Loucy (cell line): ENCODE measurements around the gene ADD2.
A peak's percentile ranks its signal among the peaks of the same experiment; 100 is the strongest.

ENCODE experiments used
- H2AFZ ChIP-seq: fragments of 200-600 bp; sonication (generic); 2 replicates; pipeline ENCODE4 v1.6.0; 2016; ENCODE audit warnings: antibody characterized with exemption, mild to moderate bottlenecking, low read length, moderate library complexity
- H3F3A ChIP-seq: fragments of 200-600 bp; 2 replicates; pipeline ENCODE4 v1.6.0; 2016; ENCODE audit warnings: antibody characterized with exemption, low read depth, mild to moderate bottlenecking
- H3K27me3 ChIP-seq: fragments of 200-600 bp; sonication (generic); 2 replicates; pipeline ENCODE4 v1.6.1; 2014; ENCODE audit warnings: low read length, mild to moderate bottlenecking; ENCODE audit not compliant: insufficient read depth, poor library complexity, severe bottlenecking
- H3K36me3 ChIP-seq: fragments of 200-600 bp; sonication (generic); 2 replicates; pipeline ENCODE4 v1.6.1; 2016; ENCODE audit warnings: low read length; ENCODE audit not compliant: insufficient read depth
- H3K4me1 ChIP-seq: fragments of 200-600 bp; sonication (generic); 2 replicates; pipeline ENCODE4 v1.5.1; 2014; ENCODE audit warnings: low read length, mild to moderate bottlenecking; ENCODE audit not compliant: insufficient read depth, poor library complexity, severe bottlenecking
- H3K4me2 ChIP-seq: fragments of 200-600 bp; sonication (generic); 2 replicates; pipeline ENCODE4 v1.6.0; 2014; ENCODE audit warnings: antibody characterized with exemption, low read length, low read depth, mild to moderate bottlenecking; ENCODE audit not compliant: poor library complexity, severe bottlenecking
- H3K4me3 ChIP-seq: fragments of 200-600 bp; sonication (generic); 2 replicates; pipeline ENCODE4 v1.5.1; 2014; ENCODE audit warnings: low read length, mild to moderate bottlenecking, mixed read lengths; ENCODE audit not compliant: poor library complexity, severe bottlenecking
- H3K79me2 ChIP-seq: fragments of 200-600 bp; sonication (generic); 2 replicates; pipeline ENCODE4 v1.6.1; 2014; ENCODE audit warnings: low read length; ENCODE audit not compliant: insufficient read depth
- H3K9ac ChIP-seq: fragments of 200-600 bp; sonication (generic); 2 replicates; pipeline ENCODE4 v1.6.0; 2014; ENCODE audit warnings: mild to moderate bottlenecking, low read depth, low read length, moderate library complexity; ENCODE audit not compliant: poor library complexity, severe bottlenecking
- H3K9me2 ChIP-seq: fragments of 200-600 bp; sonication (generic); replicated peaks from 2 replicates; pipeline ENCODE4 v1.6.1; 2016; ENCODE audit warnings: low read depth, low read length, mixed read lengths
- H3K9me3 ChIP-seq: fragments of 200-600 bp; sonication (generic); 2 replicates; pipeline ENCODE4 v1.6.1; 2014; ENCODE audit warnings: mild to moderate bottlenecking, antibody characterized with exemption, low read length, low read depth; ENCODE audit not compliant: insufficient read depth
- H4K20me1 ChIP-seq: fragments of 200-600 bp; sonication (generic); 2 replicates; pipeline ENCODE4 v1.6.0; 2014; ENCODE audit warnings: antibody characterized with exemption, low read length, mild to moderate bottlenecking; ENCODE audit not compliant: insufficient read depth, poor library complexity, severe bottlenecking
- EZH2phosphoT487 ChIP-seq: fragments of 200-600 bp; IDR thresholded peaks from 2 replicates; pipeline ENCODE4 v1.6.1; 2018; ENCODE audit warnings: antibody characterized with exemption, mild to moderate bottlenecking, moderate library complexity, borderline replicate concordance
- TF ChIP-seq, protein P1 (sequence below): fragments of 200-600 bp; sonication (generic); conservative IDR thresholded peaks from 2 replicates; pipeline ENCODE4 v1.5.1; 2014; ENCODE audit warnings: mild to moderate bottlenecking, antibody characterized with exemption, low read length

Gene ADD2

DNA sequence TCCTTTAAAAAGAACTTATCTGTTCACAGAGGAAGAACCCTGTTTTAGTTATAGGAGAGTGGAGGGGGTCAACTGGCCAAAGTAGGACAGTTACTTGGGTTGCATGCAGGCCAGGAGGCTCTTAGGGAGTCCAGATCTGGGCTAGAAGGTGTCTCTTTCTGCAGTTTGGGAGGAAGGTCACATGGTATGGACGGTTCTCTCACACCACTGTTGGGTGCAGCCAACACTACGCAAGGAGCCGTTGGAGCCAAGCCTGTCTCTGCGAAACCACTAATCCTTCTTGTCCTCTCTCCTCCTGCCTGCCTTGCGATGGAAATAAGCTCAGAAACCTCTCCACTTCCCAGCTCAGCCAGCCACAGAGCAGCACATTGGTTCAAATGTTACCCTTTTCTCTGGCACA lies 108.4 kb downstream of the ADD2 start:
- H4K20me1 ChIP-seq, result no peaks in the 10 kb centered on the region
- TF ChIP-seq EZH2phosphoT487, result no peak
- peaks cover 31% of the 10 kb centered on the region for H3K4me1 ChIP-seq
- no peak overlapping the region for H3K4me2 ChIP-seq
- no peaks in the 10 kb centered on the region for H3K27me3 ChIP-seq
- no peaks in the 10 kb centered on the region for H3K79me2 ChIP-seq
- no peaks in the 10 kb centered on the region for H3F3A ChIP-seq
- no peaks in the 10 kb centered on the region for H3K9me3 ChIP-seq
- no peak overlapping the region for H3K9ac ChIP-seq
- no peaks in the 10 kb centered on the region for H3K36me3 ChIP-seq
- H2AFZ ChIP-seq, result no peak overlapping the region
- no peak overlapping the region for H3K4me3 ChIP-seq
- no peaks in the 10 kb centered on the region for H3K9me2 ChIP-seq

DNA sequence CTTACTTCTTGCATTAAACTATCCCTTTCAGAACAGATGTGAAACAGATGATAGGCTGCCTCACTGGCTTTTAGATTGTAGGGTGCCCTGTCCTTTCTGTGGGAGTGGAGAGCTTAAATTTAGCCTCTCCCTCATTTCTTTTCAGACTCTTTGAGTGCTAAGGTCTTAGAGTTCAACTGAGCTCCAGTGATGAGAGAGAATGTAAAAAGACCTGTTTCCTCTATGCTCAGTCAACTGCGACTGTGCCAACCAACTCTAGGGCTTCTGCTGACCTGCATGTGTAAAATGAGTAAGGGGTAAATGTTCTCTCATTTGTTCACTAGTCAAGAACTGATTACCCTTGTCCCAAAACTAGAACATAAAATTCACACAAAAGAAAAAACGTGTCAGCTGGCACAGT lies 109.5 kb downstream of the ADD2 start:
- Histone ChIP-seq H3K9me3 (no peaks in the 10 kb centered on the region), H2AFZ (0 out of 2 replicates have a peak overlapping the region, but pooled peaks have one; percentile 39), H3F3A (no peaks in the 10 kb centered on the region), H3K4me2 (peak overlapping the region; percentile 7), H3K9me2 (no peaks in the 10 kb centered on the region), H3K4me1 (peaks cover 22% of the 10 kb centered on the region), H3K79me2 (no peaks in the 10 kb centered on the region), H4K20me1 (no peaks in the 10 kb centered on the region), H3K27me3 (no peaks in the 10 kb centered on the region), H3K36me3 (no peaks in the 10 kb centered on the region), H3K4me3 (no peak overlapping the region), H3K9ac (no peak overlapping the region)
- TF ChIP-seq EZH2phosphoT487, result no peak
- TF ChIP-seq, protein P1, sequence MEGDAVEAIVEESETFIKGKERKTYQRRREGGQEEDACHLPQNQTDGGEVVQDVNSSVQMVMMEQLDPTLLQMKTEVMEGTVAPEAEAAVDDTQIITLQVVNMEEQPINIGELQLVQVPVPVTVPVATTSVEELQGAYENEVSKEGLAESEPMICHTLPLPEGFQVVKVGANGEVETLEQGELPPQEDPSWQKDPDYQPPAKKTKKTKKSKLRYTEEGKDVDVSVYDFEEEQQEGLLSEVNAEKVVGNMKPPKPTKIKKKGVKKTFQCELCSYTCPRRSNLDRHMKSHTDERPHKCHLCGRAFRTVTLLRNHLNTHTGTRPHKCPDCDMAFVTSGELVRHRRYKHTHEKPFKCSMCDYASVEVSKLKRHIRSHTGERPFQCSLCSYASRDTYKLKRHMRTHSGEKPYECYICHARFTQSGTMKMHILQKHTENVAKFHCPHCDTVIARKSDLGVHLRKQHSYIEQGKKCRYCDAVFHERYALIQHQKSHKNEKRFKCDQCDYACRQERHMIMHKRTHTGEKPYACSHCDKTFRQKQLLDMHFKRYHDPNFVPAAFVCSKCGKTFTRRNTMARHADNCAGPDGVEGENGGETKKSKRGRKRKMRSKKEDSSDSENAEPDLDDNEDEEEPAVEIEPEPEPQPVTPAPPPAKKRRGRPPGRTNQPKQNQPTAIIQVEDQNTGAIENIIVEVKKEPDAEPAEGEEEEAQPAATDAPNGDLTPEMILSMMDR, result no peak

DNA sequence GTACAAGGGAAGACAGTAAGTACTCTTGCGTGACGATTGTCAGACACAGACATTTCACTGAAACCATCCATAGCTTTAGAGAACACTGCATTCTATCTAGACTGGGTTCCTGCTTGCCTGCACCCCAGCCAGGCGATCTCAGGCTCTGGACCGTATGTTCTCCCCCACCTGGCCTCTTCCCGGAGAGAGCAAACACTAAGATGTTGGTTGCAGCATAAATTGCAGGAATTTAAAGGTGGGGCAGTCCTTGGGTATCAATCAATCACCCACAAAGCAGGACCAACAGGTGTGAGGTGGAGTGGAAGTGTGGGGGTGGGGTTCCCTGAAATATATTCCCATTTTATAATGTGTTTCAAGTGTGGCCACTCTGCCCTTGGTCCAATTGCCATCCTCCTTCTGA lies 110.8 kb downstream of the ADD2 start:
- Histone ChIP-seq H3K4me1 (peaks cover 22% of the 10 kb centered on the region), H3K9ac (no peak overlapping the region), H3K9me2 (no peaks in the 10 kb centered on the region), H3K4me2 (no peak overlapping the region), H3K36me3 (no peaks in the 10 kb centered on the region), H3K79me2 (no peaks in the 10 kb centered on the region), H2AFZ (no peak overlapping the region), H3K4me3 (no peak overlapping the region), H3F3A (no peaks in the 10 kb centered on the region), H3K27me3 (no peaks in the 10 kb centered on the region), H3K9me3 (no peaks in the 10 kb centered on the region), H4K20me1 (no peaks in the 10 kb centered on the region)
- no peak for TF ChIP-seq EZH2phosphoT487
- TF ChIP-seq, protein P1, result no peak

DNA sequence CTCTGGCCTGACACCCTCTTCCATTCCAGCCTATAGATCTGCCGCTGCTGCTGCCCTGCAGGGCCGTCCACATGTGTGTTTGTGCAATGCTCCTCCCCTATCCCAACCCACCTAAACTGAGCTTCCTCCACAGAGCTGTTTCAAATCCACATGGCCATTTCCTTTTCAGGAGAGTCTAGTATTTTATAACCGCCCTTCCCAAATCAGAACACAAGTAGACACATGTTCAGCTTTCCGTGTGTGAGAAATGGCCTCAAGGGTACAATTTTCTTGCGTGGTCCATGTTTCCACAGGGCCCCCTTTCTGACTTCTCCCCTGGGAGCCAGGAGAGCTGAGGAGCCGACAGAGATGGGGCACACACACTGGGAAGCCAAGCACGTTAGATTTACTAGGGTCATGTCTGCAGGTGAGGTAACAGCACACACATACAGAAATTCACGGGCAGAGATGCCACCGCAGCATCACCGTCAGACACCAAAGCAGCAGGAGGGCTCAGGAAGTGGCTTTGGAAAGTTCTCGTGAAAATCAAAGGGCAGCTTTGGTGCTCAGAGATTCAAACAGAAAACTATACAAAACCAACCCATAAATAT lies 111.5 kb downstream of the ADD2 start:
- Histone ChIP-seq H3K4me1 (peaks cover 22% of the 10 kb centered on the region), H3K9me3 (no peaks in the 10 kb centered on the region), H3F3A (no peaks in the 10 kb centered on the region), H4K20me1 (no peaks in the 10 kb centered on the region), H3K4me3 (no peak overlapping the region), H3K9ac (no peak overlapping the region), H3K27me3 (no peaks in the 10 kb centered on the region), H2AFZ (peak overlapping the region; percentile 44; the same call in 1 of the 2 replicates), H3K9me2 (no peaks in the 10 kb centered on the region), H3K4me2 (no peak overlapping the region), H3K36me3 (no peaks in the 10 kb centered on the region), H3K79me2 (no peaks in the 10 kb centered on the region)
- no peak for TF ChIP-seq EZH2phosphoT487
- TF ChIP-seq, protein P1, result no peak
